PFSK-1 (cell line): Measurements from ENCODE around the gene BCAS3.

ENCODE experiments used
- FOXP2 ChIP-seq: optimal IDR thresholded peaks from 2 replicates; pipeline ENCODE3; 2011; ENCODE audit warnings: borderline replicate concordance, control low read depth, inconsistent platforms; ENCODE audit not compliant: insufficient read depth; ENCODE audit errors: extremely low read length, extremely low read depth
- POLR2AphosphoS5 ChIP-seq: IDR thresholded peaks from 2 replicates; pipeline ENCODE4 v1.6.1; 2012; ENCODE audit warnings: low read depth, mild to moderate bottlenecking, control low read depth, low read length, moderate library complexity
- REST ChIP-seq, 2 experiments: IDR thresholded peaks; 2 replicates each; pipeline versions ENCODE4 v1.6.1 to v1.8.0; 2011 to 2012; ENCODE audit warnings: low read depth in 2 of 2, low read length in 2 of 2, control low read depth in 1 of 2, inconsistent platforms in 1 of 2, mild to moderate bottlenecking in 1 of 2, moderate library complexity in 1 of 2; ENCODE audit not compliant: insufficient read depth in 1 of 2
- SIN3A ChIP-seq: IDR thresholded peaks from 2 replicates; pipeline ENCODE4 v1.6.1; 2012; ENCODE audit warnings: mild to moderate bottlenecking, low read length, moderate library complexity, borderline replicate concordance; ENCODE audit not compliant: insufficient read depth
- TAF1 ChIP-seq: IDR thresholded peaks from 2 replicates; pipeline ENCODE4 v1.6.1; 2012; ENCODE audit warnings: low read length, control low read depth, borderline replicate concordance; ENCODE audit not compliant: insufficient read depth

Gene BCAS3

GRCh38 chr17:61376931-61377838, 699.5 kb downstream of the BCAS3 start:
- TF ChIP-seq SIN3A = no peak
- TF ChIP-seq TAF1 = no peak
- no peak for TF ChIP-seq REST (IDR thresholded peaks at IDR 0.05; ENCODE audit: insufficient read depth in 1 of 2, low read depth in 2 of 2, low read length in 2 of 2)
- TF ChIP-seq FOXP2 = no peak
- no peak for TF ChIP-seq POLR2AphosphoS5

GRCh38 chr17:61378658-61379456, 701.2 kb downstream of the BCAS3 start:
- no peak for TF ChIP-seq POLR2AphosphoS5
- no peak for TF ChIP-seq FOXP2
- no peak for TF ChIP-seq TAF1
- no peak for TF ChIP-seq REST (IDR thresholded peaks at IDR 0.05; ENCODE audit: insufficient read depth in 1 of 2, low read depth in 2 of 2, low read length in 2 of 2)
- TF ChIP-seq SIN3A = no peak

- no peak for TF ChIP-seq REST (IDR thresholded peaks at IDR 0.05; ENCODE audit: insufficient read depth in 1 of 2, low read depth in 2 of 2, low read length in 2 of 2)
- no peak for TF ChIP-seq POLR2AphosphoS5
Measured at GRCh38 chr17:61379457-61380216, 702.0 kb downstream of the BCAS3 start.

- TF ChIP-seq REST (IDR thresholded peaks at IDR 0.05; ENCODE audit: insufficient read depth in 1 of 2, low read depth in 2 of 2, low read length in 2 of 2) (no peak), SIN3A (no peak), TAF1 (no peak), POLR2AphosphoS5 (no peak), FOXP2 (no peak)
Measured at GRCh38 chr17:61380217-61380835, 702.7 kb downstream of the BCAS3 start.
